ENCODE results near the gene SLC26A2. TPM values are rescaled to one million over a fixed set of nuclear protein-coding genes. Genes with fewer than 3 reads are reported as not detected.
A peak's percentile ranks its signal among the peaks of the same experiment; 100 is the strongest.

Gene SLC26A2
- polyA plus RNA-seq, 1 donor = 88.7 TPM

DNA sequence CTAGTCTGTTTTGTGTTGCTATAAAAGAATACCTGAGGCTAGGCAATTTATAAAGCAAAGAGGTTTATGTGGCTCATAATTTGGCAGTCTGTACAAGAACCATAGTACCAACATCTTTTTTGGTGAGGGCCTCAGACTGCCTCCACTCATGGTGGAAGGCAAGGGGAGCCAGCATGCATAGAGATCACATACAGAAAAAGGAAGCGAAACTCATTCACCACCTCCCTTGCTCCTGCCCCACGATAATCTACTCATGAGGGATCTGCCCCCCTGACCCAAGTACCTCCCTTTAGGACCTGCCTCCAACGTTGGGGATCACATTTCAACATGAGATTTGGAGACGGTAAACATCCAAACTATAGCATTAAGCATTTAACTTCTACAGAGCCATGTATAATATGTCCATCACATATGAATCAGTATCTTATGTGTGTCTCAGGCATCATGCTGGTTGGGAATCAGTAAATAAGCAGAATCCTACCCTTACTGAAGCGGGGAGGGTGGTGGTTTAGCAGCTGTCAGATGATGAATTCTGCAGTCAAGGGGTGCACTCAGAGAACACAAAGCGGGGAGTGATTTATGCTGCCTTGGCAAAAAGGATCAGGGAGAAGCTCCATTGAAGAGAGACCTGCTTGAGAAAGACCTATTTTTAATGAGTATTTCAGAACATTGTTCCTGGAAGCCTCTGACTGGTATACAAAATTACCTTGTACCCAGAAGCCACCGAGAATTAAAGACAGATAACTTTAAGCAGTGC is 74.8 kb downstream of the SLC26A2 start:
- no peaks in the 10 kb centered on the region for H3K27me3 ChIP-seq (ENCODE audit: control insufficient read depth, insufficient read depth, low read length)

DNA sequence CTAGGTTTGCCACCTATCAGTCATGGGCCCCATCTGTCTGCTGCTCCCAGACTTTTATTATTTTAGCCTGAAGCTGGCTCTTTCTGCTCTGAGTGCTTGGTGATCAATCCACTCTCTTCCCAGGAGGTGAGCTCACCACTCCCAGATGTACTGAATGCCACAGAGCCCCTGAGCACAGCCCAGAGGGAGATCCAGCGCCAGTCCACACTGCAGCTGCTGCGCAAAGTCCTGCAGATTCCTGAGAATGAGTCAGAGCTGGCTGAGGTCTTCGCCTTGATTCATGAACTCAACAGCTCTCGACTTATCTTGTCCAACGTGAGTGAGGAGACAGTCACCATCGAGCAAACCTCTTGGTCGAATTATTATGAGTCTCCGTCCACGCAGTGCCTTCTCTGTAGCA is 76.0 kb downstream of the SLC26A2 start:
- H3K27me3 ChIP-seq (ENCODE audit: control insufficient read depth, insufficient read depth, low read length) = no peaks in the 10 kb centered on the region
- no peaks in the 10 kb centered on the region for H3K9me3 ChIP-seq (ENCODE audit: control insufficient read depth, low read depth, low read length)
- no peak overlapping the region for H3K27ac ChIP-seq (ENCODE audit: low read length)
- peaks cover 85% of the 10 kb centered on the region for H3K36me3 ChIP-seq (ENCODE audit: control insufficient read depth, insufficient read depth, low read length)
- H3K4me1 ChIP-seq (ENCODE audit: control insufficient read depth, insufficient read depth, low read length) = no peaks in the 10 kb centered on the region
- DNase-seq = peak in 1 of 2 donors; percentile 15
- no peak overlapping the region for H3K4me3 ChIP-seq (ENCODE audit: low read length)
- WGBS (ENCODE audit: insufficient coverage, low lambda C conversion rate) = 83% methylated on average over 2 of the region's 9 CpGs

More for the DNA sequence above, 74.8 kb downstream of the SLC26A2 start:
- no peaks in the 10 kb centered on the region for H3K4me1 ChIP-seq (ENCODE audit: control insufficient read depth, insufficient read depth, low read length)
- DNase-seq = no peak
- no peak overlapping the region for H3K27ac ChIP-seq (ENCODE audit: low read length)
- H3K4me3 ChIP-seq (ENCODE audit: low read length) = no peak overlapping the region
- no peaks in the 10 kb centered on the region for H3K9me3 ChIP-seq (ENCODE audit: control insufficient read depth, low read depth, low read length)
- H3K36me3 ChIP-seq (ENCODE audit: control insufficient read depth, insufficient read depth, low read length) = peaks cover 85% of the 10 kb centered on the region
- no CpG with 5 or more reads among the region's 7 CpGs for WGBS (ENCODE audit: insufficient coverage, low lambda C conversion rate)

Other genes with a start within 250 kb of the SLC26A2 start
- 6.6 TPM for gene PPARGC1B, start 230.4 kb upstream of the SLC26A2 start, polyA plus RNA-seq
- gene PDE6A, start 16.0 kb upstream of the SLC26A2 start, polyA plus RNA-seq = 1.0 TPM
- 5.4 TPM for gene TIGD6, start 39.9 kb downstream of the SLC26A2 start, polyA plus RNA-seq
- gene HMGXB3, start 40.0 kb downstream of the SLC26A2 start, polyA plus RNA-seq = 36.8 TPM
- gene CSF1R, start 125.8 kb downstream of the SLC26A2 start, polyA plus RNA-seq = 31.0 TPM
- 18.6 TPM for gene PDGFRB, start 195.1 kb downstream of the SLC26A2 start, polyA plus RNA-seq
- gene CDX1, start 206.0 kb downstream of the SLC26A2 start, polyA plus RNA-seq = 196 TPM
- gene SLC6A7, start 229.3 kb downstream of the SLC26A2 start, polyA plus RNA-seq = 5.7 TPM

All from large intestine (tissue), 3 donors.